NCI-H748 treated with DMSO at 0.1 percent for 48 hours (cell line): Measurements from ENCODE around the gene MYT1.
"Not testable (repeated sequence)": the region's sequence is repeated elsewhere in the genome, so short reads cannot be mapped to it uniquely, and the experiment has no call there.

Experiments used
- DNase-seq: peaks from one replicate; lab custom pipeline; 2025; lab: John Stamatoyannopoulos, UW

The MYT1 gene

DNA sequence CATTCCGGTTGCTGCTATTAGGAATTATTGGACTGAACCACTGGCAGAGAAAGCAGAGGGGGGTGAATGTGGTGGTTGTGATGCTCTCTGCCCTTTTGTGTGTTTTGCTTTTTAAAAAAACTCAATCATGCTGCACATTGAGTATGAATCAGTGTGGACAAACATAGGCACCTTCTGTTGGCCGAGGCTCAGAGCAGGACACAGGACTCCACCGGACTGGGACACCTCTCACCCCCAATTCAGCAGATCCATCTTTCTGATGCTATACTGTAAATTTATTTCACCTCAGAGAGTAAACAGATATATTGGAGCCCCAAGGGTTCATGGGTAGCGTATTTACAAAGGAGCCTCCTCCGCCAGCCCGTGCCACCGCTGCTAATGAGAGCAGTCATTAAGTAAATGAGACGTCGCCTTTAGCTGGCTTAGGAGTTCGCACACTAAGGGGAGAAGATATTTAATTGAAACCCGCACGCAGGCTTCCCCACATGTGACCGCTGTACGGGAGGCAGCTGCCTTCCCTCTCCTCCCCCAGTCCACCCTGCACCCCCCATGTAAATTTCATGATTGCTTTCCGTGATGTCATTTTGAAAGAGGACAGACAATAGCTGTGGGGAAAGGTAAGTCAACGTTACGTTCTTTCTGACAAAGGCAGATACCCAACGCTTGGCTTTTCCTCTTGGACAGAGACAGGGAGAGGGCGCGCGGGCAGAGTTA lies at the start of gene MYT1:
TSS of gene MYT1 (plus strand) at position 330 of the 714 bp plus-strand sequence. CDS start 34,410 bp downstream, outside the sequence.
- DNase-seq = peak; percentile 66

DNA sequence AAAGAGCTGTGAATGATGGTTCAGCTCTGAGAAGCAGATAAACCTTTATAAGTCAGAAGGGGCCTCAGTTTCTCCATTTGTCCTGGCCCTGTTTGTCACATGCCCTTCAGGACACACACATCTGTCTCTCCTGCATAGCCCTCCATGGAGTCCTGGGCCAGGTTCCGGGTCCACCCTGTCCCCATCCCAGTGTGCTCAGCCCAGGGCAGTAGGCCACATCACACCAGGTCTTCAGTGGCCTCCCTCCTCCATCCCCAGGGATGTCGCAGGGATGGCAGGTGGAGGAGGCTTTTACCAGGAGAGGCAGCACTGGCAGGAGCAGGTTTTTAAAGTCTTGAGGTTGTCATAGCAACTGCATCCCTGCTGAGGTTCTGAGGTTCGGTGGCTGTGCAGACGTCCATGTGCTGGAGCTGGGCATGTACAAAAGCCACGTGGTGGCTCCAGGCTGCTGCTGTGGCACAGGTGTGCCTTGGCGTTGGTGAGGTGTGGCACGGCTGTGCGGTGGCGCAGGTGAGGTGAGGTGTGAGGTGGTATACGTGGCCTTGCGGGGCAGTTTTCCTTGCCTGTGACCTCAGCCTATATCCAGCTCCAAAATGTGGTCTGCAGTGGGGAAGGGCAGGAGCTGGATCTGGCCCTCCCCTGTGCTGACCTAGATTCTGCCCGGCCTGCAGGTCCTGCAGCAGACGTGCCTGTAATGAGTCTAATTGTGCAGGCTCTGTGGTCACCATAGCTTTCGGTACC lies 48.9 kb upstream of the MYT1 start:
- no peak for DNase-seq

DNA sequence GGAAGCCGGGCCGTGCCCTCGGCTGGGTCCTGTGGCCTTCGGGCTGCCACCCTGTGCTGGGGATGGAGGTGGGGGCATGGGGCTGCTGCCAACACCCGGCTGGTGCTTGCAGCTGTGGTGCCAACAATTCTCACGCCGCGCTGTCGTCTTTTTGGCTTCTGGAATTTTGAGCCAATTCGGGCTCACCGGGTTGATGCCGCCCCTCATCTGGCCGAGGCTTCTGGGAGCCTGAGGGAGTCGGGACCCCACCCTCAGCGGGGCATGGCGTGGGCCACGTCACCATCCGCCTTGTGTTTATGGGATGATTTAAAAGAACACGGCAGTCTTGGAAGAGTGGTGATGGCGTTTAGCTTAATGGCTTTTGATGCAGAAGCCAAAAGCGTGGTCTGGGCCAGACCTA lies 48.2 kb upstream of the MYT1 start:
- no peak for DNase-seq

DNA sequence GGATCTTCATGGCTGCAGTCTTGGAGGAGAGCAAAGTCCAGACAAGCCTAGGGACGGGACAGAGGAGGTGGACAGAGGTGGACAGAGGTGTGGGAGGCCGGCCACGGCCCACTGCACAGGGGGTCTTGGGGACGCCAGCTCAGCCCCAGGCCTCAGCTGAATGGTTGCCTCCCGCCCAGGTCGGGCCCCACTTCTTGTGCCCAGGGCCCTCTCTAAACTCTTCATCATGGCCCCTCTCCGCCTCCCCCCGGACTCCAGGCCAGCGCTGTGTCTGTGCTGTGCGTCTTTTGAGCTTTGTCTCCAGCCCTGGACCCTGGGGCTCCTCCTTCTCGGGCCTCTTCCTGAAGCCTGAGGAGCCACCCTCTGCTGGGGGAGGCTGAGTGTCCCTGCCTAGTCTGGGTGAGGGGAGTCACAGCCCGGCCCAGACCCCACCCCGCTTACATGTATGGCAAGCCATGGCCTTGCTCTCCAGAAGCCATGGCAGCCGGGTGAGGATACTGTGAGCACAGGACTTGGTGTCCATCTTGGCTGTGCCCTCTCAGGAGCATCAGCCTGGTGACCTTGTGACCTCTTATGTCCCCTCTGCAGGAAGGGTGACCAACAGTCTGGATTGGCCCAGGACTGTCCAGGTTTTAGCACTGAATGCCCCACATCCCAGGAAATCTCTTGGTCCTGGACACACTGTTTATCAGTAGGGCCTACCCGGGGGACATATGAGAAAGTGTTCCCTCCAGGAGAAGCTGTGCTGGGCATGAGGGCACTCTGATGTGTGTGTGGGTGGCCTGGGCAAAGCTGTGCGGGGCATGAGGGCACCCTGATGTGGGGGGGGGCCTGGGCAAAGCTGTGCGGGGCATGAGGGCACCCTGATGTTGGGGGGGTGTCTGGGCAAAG lies 47.5 kb upstream of the MYT1 start:
- no peak for DNase-seq

DNA sequence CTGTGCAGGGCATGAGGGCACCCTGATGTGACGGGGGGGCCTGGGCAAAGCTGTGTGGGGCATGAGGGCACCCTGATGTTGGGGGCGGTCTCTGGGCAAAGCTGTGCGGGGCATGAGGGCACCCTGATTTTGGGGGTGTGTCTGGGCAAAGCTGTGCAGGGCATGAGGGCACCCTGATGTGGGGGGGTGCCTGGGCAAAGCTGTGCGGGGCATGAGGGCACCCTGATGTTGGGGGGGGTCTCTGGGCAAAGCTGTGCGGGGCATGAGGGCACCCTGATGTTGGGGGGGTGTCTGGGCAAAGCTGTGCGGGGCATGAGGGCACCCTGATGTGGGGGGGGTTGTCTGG lies 46.8 kb upstream of the MYT1 start:
- DNase-seq = not testable (repeated sequence)

DNA sequence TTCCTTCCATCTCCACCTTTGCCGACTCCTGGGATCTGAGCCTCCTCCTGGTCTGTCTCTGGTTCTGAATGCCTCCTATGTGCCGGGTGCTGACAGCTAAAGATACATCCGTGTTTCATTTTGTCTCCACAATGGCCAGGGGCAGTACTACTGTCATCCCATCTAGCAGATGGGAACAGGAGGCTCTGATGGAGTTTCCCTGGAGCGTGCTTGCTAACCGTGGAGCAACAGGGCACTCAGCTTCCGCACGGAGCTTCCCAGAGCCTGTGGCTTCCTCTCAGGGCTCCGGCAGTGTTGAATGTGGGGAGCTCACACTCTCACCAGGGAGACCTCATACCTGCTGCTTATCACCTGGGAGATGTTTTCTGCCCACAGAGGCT lies 45.0 kb upstream of the MYT1 start:
- DNase-seq = no peak

DNA sequence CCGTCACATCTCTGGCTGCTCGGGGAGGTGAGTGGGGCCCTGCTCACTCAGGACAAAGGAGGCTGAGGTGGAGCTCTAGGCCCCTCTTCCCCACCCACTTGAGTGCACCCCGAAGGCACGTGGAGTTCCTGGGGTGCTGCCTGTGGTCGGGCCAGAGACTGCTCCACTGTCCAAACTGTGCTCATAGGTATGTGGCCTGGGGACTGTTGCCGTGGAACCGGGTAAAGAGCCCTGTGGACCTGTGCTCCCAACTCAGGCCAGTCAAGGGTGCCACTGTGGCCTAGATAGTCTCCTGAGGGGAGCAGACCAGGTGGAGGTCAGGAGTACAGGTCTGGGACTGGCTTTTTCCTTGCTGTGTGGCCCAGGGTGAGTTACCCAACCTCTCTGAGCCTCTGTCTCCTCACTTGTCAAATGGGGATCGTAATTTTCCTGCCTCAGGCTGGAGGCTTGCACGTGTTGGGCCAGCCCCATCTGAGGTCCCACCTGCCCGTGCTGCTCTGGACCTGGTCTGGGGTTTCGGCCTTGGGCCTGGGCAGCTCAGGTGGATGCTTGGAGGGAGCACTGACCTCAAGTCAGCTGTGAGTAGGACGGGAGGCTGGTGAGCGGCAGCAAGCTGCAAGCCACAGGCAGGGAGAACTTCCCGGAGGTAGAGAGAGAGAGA lies 44.4 kb upstream of the MYT1 start:
- DNase-seq = no peak

DNA sequence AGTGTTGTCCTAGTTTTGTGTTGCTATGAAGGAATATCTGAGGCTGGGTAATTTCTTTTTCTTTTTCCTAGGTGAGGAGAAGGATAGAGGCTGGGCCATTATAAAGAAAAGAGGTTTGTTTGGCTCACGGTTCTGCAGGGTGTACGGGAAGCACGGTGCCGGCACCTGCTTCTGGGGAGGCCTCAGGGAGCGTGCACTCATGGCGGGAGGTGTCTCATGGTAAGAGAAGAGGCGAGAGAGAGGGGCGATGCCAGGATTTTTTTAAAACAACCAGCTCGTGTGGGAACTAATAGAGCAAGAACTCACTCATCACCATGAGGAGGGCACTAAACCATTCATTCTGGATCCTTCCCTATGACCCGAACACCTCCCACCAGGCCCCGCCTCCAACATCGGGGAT lies 42.7 kb upstream of the MYT1 start:
- no peak for DNase-seq

DNA sequence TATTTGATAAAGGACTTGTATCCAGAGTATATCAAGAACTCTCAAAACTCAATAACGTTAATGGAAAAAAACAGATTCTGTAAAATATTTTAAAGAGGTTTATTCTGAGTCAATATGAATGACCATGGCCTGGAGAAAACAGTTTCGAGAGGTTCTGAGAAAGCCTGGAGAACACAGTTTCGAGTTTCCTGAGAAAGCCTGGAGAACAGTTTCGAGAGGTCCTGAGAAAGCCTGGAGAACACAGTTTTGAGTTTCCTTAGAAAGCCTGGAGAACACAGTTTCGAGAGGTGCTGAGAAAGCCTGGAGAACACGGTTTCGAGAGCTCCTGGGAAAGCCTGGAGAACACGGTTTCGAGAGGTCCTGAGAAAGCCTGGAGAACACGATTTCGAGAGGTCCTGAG lies 41.3 kb upstream of the MYT1 start:
- not testable (repeated sequence) for DNase-seq

DNA sequence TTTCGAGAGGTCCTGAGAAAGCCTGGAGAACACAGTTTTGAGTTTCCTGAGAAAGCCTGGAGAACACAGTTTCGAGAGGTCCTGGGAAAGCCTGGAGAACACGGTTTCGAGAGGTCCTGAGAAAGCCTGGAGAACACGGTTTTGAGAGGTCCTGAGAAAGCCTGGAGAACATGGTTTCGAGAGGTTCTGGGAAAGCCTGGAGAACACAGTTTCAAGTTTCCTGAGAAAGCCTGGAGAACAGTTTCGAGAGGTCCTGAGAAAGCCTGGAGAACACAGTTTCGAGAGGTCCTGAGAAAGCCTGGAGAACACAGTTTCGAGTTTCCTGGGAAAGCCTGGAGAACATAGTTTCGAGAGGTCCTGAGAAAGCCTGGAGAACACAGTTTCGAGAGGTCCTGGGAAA lies 40.7 kb upstream of the MYT1 start:
- DNase-seq = not testable (repeated sequence)

DNA sequence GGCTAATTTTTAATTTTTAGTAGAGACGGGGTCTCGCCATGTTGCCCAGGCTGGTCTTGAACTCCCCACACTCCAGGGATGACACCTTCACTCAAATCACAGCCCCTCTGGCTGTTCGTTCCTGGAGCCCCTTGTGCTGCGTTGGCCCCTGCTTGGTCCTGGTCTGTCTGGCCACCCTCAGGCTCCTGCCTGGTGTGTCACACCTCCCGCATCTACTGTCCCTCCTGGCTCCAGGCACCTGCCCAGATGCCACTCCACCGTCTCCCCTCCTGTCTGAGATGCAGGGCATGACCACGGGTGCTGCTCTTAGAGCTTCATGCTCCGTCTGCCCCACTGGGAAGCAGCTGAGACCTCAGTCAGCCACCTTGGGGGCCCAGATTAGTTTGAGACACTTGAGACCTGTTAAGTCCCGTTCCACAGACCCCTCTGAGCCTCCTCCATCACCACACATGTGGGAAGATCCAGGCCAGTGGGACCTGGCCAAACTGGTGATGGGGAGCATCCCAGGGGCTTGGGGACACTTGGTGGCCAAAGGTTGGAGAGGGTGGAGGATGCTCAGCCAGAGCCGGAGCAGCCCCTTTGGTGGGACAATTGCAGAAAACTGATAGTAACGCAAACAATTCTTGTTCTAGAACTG lies 35.0 kb upstream of the MYT1 start:
- no peak for DNase-seq

DNA sequence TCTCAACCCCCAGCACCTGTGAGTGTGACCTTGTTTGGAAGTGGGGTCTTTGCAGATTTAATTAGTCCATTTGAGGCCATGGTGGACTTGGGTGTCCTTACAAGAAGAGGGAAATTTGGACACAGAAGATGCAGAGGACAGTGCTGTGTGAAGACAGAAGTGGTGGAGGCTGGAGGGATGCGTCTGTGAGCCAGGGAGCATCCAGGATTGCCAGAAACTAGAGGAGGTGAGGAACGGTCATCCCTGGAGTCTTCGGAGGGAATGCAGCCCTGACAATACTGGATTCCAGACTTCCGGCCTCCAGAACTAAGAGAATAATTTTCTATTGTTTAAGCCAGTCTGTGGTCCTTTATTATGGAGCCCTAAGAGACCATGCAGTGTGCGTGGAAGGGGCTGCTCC lies 34.0 kb upstream of the MYT1 start:
- no peak for DNase-seq

DNA sequence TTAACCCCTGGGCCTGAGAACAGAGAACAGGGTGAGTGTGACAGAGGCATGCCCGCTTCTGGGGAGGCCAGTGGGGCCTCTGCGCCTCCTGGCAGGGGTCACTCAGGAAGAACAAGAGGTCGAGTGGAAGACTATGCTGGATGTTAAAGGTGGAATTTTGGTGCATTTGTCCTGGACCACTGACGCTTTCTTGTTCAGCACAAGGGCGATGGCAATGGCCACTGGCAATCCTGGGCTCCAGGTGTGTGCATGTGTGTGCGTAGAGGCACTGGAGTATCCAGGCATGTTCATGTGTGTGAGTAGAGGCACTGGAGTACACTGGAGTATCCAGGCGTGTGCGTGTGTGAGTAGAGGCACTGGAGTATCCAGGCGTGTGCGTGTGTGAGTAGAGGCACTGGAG lies 33.4 kb upstream of the MYT1 start:
- DNase-seq = no peak

DNA sequence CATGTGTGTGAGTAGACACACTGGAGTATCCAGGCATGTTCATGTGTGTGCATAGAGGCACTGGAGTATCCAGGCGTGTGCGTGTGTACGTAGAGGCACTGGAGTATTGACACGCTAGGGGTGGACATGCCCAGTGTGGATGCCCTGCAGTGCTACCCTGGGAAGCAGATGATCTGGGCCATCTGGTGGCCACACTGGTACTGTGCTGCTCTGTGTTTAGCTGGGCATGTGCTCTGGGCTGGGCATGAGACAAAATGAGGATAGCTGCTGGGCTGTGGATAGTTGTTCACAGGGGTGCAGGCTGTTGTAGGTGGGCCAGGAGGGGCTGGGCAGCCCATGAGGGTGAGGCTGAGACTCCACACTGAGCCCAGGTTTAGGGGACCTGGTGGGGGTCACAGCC lies 32.8 kb upstream of the MYT1 start:
- DNase-seq = peak; percentile 23

DNA sequence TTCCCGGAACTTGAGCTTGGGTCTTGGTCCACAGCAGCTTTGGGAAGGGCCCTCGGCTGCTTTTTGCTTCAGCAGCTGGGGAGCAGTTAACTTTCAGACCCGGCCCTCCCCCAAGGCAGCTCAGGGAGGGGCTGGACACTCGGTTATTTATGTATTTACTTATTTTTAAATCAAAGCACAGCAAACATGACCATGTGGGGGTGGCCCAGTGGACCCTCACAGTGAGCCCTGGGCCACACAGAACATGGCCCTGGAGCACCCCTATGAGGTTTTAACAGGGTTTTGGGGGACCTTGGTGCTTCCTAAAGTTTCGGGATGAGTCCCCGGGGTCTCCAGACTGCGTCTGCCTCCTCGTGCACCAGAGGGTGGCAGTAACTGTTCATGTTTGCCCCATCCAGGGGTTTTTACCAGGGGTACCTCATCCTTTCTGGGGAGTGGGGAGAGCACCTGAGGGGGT lies 30.3 kb upstream of the MYT1 start:
- no peak for DNase-seq

DNA sequence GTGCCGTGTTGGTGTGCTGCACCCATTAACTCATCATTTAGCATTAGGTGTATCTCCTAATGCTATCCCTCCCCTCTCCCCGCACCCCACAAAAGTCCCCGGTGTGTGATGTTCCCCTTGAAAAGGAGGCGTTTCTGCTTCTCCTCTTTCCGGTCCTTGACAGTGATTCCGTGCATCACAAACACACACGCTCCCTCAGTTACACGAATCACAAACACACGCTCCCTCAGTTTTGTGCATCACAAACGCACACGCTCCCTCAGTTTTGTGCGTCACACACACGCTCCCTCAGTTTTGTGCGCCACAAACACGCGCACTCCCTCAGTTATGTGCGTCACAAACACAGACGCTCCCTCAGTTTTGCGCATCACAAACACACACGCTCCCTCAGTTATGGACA lies 29.5 kb upstream of the MYT1 start:
- DNase-seq = not testable (repeated sequence)

DNA sequence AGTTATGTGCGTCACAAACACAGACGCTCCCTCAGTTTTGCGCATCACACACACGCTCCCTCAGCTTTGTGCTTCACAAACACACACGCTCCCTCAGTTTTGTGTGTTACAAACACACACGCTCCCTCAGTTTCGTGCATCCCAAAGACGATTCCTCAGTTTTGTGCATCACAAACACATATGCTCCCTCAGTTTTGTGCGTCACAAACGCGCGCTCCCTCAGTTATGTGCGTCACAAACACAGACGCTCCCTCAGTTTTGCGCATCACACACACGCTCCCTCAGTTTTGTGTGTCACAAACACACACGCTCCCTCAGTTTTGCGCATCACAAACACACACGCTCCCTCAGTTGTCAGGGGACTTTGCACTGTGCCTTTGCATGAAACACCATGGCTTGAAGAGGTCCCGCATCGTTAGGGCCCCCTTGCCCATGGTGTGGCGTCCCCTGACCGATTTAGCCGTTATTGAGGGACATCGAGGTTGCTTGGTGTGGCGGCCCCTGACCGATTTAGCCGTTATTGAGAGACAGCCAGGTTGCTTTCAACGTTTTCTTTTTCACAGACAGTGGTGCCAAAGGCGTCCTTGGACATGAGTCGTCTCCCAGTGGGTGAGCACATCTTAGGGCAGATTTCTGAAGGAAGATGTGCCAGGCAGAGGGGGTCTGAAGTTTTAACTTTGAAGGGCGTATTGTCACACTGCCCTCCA lies 28.1 kb upstream of the MYT1 start:
- no peak for DNase-seq

DNA sequence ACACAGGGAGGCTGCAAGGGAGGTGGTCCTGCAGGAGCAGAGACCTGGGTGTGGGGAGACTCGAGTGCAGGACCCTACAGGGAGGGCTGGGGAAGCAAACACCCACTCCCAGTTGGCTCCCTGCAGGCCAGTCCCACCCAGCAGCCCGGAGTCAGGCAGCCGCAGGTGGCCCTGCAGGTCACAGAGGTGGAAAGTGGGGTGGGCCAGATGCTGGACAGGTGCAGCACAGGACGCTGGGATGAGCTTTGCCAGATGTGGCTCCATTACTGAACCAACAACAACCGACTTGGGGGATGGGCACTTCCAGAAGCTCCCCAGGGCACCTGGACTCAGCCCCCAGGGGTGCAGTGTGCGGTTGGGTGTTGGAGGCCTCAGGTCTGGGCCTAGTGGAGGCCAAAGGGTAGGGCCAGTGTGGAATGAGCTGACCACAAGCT lies 26.6 kb upstream of the MYT1 start:
- no peak for DNase-seq

DNA sequence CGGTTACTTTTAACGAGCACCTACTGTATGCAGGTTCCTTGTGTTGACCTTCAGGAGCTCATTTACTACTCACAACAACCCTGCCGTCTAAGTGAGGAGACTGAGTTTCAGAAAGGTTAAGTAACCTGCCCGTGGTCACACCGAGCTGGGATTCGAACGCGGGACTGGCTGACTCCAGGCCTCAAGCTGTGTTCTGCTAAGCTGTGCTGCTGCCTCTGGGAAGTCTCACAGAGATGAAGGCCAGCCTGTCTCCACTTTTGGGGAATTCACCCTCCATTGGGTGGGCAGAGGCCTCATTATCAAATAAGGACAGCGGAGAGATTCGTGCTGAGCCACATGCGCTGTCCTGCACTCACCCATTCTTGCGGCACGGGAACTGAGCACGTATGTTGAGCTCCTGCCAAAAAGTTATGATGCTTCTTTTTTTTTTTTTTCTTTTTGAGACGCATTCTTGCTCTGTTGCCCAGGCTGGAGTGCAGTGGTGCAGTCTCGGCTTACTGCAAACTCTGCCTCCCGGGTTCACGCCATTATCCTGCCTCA lies 25.9 kb upstream of the MYT1 start:
- DNase-seq = no peak

DNA sequence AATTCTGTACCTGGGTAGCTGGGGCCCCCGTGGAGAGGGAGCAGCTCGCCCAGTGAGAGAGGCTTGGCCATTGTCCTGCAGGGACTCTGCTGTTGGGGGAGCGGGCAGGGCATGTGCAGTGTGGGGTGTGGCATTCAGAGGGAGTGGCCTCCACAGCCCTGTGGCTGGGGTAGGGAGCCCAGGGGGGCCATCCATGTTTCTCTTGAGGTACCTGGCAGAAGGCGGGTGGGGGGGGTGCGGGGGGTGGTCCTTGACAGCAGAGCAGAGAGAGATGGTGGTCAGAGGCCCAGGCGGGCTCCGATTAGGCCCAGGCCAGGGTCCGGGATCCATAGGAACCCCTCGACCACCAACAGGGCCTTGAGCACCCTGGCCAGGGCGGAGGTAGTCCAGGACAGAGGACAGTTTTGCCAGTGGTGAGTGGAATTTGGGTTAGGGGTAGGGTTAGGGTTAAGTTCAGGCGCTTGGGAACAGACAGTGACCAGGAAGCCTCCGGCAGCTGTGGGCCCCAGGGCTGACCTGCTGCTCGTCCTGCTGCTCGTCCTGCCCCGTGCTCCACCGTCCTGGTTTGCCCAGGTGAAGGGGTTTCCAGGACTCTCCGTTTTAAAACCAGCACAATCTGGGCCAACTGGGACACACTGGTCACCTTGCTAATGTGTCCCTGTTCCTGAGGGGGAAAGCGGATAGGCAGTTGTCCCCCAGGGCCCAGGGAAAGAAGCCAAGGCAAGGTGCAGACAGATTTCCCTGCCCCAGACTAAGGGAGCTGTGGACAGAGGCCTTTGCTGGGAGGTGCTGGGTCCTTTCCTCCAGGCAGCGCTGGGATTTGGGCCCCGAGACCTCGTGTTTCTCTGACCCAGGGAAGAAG lies 24.8 kb upstream of the MYT1 start:
- DNase-seq = no peak
